NCI-H1417 treated with DMSO at 0.1 percent for 48 hours (cell line): Measurements from ENCODE around the gene CD9.

Experiments used
- DNase-seq: peaks from one replicate; lab custom pipeline; 2025; lab: John Stamatoyannopoulos, UW

CD9 gene

DNA sequence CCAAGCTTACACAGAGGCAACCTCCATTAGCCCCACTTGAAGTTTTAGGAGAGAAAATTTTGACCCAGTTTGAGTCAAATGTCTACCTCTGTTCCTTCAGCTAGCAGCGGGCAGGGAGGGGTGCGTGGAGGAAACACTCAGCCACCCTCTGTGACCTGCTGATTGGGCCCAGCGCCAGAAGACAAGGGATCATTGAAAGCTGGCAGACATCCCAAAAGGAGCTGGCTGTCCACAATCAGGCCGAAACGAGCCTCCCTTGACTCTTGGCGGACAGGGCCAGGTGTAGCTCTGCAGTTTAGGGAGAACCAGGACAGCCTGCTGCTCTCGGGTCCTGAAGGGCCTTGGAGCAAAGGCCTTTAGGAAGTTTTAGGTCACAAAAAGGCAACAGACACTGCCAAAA, 41.3 kb downstream of the CD9 start:
- no peak for DNase-seq

DNA sequence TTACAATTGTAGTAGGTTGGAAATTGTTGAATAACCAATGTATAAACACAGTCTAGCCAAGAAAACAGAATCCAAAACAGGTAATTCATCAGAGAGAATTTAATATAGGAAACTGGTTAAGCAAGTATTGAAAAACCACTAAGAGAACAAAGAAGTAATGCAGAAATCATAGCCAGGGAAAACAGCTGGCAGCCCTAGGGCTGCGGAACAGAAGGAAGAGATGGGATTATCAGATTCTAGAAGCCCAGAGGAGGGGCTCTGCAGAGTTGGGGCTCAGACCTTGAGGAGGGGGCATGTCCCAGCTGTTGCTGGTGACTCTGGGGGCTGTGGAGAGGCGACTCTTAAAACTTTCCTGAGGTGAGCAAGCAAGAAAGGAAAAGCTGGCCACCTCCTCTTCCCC, 49.4 kb downstream of the CD9 start:
- no peak for DNase-seq

DNA sequence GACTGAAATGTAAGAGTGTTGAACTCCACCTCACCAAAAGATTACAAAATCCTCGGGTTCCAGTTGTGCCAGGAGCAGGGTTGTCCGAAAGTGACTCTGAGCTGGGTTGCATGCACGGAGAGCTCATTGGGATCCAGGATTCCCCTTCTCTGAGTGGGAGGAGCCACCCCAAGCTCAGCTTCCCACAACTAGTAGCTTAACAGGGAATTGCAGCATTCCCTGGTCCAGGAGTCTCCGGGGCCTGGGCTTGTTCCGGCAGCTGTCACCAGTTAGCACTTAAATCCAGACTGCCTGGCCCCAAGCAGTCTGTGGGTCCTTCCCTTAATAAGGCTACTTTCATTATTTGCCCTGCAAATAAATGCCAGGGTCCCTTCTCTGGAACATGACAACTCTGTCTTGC, 50.1 kb downstream of the CD9 start:
- no peak for DNase-seq

DNA sequence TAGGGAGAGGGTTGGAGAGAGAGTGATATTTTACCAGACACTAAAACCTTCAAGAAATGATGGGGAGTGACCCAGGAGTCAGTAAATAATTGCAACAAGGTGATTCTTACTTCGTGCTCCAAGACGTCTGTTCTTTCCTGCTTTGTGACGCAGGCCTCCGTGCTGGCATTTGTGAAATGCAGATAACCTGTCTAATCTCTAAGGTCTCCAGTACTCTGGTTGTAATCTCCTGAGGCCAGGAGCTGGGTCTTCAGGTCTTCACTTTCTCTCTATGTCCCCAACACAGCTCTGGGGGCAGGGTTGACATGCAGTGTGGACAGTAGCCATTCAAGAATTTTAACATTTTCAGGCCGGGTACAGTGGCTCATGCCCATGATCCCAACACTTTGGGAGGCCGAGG, 53.1 kb downstream of the CD9 start:
- no peak for DNase-seq

DNA sequence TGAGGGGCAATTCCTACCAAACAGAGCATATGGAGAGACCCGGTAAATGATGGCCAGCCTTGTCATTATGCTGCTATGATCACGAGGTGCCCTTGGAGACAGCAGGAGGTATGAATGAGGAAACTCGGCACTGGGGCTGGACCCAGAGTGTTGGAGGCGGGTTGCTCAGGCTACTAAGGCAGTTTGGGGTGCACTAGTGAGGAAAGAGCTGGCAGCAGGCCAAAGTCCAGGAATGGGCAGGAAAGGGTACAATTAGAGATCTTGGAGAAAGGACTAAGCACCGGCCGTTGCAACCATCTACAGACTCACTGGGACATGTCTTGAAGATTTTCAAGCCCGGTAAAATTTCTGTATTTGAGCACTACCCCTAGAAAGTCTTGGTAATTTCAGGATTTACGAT, 54.3 kb downstream of the CD9 start:
- DNase-seq, result no peak

DNA sequence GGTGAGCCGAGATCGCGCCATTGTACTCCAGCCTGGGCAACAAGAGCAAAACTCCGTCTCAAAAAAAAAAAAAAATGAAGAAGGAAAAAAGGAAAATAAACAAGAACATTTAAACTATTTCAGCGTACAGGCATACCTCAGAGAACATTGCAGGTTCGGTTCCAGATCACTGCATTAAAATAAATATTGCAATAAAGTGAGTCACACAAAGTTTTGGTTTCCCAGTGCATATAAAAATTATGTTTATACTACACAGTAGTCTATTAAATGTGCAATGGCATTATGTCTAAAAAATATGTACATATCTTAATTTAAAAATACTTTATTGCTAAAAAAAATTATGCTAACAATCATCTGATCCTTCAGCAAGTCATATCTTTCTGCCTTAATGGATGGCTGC, 56.8 kb downstream of the CD9 start:
- no peak for DNase-seq

DNA sequence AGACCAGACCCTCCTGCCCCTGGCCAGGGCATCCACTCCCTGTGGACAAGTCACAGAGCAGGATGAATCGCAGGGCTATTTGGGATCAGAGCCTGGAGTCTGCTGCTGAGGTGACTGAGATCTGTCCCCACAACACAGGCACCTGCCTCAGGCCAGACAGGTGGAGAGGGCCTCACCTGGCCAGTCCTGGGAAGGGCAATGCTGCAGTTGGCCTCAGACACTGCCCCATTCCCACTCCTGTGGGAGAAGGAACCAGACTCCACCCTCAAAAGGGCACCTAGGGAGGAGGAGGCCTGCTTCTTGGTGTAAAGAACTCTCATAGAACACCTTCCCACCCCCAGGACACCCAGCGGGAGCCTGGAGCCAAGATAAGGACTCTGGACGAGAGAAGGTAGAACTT, 62.0 kb downstream of the CD9 start:
- no peak for DNase-seq

DNA sequence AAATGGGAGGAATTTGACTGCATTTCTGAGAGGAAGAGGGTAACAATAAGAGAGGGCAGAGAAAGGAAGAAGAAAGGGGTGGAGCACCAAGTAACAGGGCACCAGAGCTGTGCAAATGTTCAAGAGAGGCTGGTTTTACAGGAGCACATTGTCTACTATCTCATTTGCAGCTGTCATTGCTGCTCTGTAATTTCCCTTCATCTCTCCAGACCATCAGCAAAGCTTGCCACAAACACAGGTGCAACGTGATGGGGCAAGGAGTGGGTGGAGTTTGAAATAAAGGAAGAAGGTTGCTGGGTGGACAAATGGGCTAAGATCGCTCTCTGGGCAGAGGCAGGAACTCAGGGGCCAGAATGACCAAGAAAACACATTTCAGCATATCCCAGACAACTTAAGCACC, 62.4 kb downstream of the CD9 start:
- DNase-seq, result no peak

DNA sequence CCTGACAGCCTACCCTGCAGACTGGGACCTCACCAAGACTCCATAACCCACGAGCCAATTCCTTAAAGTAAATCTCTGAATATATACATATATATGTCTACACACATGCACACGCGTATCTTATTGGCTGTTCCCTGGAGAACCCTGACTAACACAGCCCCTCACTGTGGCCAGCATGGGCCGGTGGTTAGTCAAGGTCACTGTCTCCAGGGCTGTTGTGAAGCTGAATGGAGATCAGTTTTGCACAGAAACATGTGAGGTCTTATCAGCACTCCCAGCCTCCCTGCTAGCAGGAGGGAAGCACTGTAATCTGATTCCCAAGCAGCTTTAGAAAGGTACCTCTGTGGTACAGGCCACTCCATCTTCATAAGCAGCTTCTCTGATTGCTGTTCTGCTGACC, 63.7 kb downstream of the CD9 start:
- no peak for DNase-seq

DNA sequence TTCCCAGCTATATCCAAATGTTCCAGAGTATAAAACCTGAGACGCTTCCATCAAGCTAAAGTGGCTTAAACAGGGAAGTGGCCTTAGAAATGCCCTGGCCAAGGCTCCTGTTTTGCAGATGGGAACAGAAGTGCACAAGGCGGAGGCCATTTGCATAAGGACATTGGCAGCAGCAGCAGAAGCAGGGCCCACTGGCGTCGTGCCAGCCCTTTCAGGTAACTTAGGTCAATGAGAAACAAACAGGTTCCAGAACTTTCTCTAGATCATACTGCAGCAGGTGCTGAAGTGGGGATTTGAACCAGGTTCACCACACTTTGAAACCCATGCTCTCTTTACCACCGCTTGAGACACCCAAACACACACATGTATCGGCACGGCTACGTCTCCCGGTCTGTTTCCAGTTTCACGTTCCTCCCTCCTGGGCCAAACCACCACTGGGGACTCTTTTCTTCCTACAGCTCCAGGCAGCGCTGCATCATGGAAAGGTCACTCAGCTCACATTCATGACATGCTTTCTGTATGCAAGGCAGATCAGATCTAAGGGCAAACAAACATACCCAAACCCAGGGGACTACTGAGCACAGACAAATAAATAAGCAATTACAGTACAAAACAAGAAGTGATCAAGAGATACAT, 64.3 kb downstream of the CD9 start:
- no peak for DNase-seq

DNA sequence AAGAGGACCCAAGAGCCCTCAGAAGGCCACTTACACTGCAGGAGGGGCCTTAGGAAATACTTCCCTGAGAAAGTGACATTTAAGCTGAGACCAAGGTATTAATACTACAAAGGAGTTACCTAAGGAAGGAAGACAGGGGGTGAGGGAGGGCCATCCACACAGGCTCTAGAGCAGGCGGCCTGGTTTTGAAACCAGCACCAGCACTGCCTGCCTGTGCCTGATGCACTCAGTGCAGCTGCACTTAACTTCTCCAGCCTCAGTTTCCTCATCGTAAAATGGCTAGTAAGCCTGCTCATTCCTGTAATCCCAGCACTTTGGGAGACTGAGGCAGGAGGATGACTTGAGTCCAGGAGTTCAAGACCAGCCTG, 64.8 kb downstream of the CD9 start:
- no peak for DNase-seq

DNA sequence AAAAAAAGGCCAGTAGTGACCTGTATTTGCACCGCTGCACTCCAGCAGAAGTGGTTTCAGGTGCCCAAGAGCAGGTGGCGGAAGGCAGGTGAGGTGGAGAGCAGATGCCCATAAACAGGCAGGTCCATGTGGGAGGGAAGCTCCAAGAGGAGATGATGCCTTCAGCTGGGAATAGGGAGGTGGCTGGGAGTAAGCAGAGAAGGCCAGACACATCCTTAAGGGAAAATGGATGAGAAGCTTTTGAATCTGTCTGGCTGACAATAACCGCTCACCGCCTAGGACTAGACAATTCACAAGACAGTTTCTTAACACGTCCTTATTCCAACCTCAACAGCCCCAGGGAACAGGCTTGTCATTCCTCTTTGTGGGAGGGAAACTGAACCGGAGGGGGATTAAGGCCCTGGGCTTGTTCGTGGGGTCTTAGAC, 66.4 kb downstream of the CD9 start:
- no peak for DNase-seq

DNA sequence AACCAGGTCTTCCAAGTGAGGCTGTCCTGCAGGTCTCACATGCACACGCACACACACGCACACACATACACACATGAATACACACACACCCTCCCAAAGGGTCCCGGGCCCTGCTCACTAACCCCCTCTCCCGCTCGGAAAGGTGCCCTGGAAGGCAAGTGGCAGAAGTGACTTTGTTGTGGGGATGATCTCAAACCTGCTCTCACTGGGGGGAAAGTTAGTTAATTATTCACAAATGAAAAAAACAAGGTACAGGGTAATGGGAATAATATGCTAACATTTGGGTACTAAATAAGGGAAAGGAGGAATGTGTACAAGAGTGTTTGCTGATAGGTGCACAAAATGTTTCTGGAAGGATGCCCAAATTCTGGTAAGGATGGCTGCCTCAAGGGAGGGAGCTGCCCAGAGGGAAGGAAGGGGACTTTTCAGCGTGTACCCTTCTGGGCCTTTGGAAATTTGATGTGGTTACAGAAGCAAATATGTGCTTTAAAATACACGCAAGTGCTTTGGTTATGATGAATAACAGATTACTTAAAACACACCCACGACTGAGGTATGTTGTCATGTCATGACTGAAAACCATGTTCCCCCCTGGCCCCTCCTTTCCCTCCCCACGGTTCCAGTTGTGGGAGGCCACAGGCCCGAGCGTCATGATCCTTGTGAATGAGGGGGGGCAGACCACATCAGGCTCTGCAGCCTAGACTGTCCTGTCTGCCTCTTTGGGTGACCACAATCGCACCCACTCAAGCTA, 66.9 kb downstream of the CD9 start:
- DNase-seq, result no peak

DNA sequence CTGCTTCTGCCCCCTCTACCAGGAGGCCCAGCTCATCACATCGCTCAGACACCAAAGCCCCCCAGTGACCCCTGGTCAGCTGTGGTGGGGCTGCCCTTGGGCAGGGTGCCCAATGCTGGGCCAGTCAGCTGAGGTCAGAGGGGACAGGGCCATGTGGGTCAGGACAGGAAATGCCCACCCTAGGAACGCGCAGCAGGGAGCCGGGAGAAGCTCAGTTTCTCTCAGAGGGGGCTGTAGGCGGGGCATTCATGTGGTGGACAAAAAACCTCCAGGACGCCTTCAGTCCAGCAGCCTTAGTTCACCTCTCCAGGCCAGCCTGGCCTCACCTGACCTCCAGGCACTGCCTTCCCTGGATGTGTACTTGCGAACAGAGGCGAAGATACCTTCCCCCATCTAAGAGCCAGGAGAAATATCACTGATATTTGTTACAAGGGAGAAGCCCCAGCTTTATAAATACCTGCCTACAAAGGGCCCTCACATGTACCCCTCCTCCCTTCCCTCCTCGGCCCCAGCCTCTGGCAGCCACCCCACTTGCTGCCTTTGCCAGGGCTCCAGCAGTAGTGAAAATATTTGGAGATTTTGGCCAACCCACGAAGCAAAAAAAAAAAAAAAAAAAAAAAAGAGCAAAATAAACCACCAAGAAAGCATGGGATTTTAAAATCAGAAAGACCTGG, 68.4 kb downstream of the CD9 start:
- DNase-seq, result no peak

DNA sequence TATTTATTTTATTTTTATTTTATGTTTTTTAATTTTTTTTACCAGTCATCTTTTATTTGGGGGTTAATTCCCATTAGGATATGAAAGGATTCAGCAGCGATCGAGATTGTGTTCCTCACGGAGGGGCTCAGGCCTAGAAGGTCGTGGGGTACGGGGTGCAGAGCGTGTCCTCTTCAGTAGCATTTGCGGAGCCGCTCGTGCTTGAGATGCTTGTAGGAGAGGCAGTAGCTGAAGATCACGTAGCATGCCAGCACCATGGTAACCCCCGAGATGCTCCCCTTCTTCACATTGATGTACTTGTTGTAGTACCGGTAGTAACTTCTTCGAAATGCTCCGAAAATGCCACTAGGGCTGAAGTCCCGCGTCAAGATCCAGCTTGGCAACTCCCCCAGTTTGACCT, 69.8 kb downstream of the CD9 start:
- no peak for DNase-seq

DNA sequence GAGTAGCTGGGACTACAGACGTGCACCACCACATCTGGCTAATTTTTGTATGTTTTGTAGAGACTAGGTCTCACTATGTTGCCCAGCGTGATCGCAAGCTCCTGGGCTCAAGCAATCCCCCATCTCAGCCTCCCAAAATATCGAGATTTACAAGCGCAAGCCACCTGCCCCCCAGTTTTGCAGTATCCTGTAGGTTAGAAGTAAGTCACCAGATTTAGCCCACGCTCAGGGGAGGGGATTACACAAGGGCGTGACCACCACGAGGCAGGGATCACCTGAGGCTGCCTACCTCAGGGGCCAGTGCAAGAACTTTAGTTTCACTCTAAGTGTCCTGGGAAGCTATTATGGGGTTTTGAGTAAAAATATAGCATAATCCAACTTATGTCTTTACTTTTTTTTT, 71.1 kb downstream of the CD9 start:
- no peak for DNase-seq

DNA sequence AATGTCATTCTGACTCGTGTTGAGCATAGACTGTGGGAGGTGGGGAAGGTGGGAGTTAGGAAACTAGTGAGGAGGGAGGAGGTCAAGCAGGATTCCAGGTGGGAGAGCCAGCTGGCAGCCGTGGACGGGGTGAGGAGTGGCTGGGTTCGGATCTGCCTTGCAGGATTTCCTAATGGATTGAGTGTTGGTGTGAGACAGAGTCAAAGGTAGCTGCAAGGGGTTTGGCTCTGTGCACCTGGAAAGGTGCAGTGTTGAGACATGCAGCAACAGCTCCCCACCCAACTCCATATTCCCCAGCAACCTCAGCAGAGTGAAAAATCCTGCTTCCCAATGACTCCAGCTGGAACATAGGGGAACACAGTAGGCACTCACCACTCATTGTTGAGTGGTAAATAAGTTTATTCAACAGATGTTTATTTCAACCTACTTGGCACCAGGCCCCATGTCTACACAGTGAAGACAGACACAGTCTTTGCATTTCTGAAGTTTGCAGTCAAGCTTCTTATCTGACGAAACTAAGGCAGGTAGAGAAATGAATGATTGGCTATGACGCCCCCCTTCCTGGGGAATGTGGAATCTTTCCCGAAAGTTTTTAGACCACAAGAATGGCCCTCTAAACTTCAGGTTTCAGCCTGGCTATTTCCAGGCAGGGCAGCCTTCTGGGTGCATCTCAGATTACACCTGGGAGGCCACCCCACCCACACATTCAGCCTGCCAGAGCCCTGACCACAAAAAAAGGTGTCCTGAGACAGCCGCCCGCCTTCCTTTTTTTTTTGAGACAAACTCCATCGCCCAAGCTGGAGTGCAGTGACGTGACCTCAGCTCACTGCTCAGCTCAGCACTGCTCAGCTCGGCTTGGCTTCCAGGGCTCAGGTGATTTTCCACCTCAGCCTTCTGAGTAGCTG, 72.4 kb downstream of the CD9 start:
- DNase-seq, result no peak

DNA sequence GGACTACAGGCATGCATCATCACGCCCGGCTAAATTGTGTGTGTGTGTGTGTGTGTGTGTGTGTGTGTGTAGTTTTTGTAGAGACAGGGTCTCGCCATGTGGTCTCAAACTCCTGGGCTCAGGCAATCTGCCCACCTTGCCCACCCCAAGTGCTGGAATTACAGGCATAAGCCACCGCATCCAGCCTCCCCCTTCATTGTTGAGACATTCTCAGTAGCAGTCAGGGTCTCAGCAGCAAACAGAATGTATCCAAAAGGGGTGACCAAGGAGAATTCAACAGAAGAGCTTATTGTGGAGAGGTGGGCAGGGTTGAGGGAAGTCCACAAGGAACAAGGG, 73.0 kb downstream of the CD9 start:
- no peak for DNase-seq

DNA sequence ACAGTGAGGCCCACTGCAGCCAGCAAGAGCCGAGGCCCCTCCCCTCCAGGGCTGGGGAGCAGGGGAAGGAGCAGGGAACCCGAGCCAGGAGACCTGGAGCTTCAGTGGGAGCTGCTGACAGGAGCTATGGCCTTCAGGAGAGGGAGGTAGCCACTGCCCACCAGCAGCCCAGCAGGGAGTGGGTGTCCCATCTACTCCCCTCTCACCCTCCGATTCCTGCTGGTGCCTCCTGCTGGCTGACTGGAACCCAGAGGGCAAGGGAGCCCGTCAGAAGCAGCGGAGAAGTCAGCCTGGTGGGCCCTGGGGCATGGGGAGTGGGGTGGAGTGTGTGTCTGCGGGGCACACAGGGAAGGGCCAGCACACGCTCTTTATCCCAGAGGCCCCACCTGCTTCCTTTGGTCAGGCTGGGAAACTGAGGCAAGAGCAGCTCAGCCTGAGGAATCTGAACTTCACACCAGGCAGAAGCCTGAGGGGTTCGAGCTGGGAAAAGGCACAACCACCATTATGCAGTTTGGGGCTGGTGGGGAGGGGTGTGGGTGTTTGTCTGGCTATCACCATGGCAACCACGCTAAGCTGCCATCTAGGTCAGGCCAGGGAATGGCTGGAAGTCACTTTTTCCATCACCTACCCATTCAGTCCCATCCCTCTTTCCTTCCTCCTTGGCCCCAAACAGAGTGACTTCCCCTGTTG, 73.5 kb downstream of the CD9 start:
- DNase-seq, result no peak

DNA sequence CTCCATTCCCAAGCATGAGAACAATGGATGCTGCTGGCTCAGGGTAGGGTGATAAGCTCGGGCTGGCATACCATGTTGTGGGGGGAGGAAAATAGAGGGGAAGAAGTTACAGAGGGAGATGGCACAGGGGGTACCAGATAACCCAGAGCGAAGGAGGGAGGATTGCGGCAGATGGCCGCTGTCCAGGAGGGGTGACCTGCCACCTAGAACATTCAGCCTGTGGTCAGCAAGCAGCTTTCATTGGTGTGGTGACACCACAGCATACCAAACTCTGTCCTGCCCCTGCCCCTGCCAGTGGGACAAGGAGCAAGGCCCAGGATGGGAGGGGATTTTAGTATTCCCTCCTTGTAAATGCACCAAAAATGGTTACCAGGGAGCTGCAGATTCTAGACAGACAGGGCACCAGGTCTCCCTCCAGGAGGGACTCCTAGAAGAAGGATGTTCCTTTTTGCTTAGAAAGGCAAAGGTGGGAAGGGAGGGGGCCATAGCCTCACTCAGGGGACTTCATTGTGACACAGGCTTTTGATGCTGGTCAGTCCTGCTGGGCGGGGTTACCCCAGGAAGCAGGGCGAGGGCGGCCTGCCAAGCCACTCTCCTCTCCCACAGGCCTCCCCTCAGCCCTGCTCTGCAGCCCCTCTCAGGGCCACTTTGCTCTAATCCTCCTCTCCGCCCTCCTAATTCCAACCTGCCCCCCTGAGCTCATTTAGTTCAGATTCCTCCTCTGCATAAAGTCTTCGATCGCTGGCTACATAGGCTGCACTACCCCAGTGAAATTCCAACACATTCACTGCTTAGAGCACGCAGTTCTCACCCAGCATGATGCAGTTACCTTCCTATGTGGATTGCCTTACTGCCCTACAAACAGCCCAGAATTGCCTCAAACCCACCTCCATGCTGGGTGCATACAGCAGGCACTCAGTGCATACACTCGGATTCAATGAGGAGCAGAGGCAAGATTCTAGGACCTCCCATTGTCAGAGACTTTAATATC, 74.3 kb downstream of the CD9 start:
- no peak for DNase-seq
